ENCODE results near the gene TGFBR1. TPM values are rescaled to one million over a fixed set of nuclear protein-coding genes. Genes with fewer than 3 reads are reported as not detected.

The TGFBR1 gene
- total RNA-seq, 1 experiment from 2014 or later = 9.5 TPM

DNA sequence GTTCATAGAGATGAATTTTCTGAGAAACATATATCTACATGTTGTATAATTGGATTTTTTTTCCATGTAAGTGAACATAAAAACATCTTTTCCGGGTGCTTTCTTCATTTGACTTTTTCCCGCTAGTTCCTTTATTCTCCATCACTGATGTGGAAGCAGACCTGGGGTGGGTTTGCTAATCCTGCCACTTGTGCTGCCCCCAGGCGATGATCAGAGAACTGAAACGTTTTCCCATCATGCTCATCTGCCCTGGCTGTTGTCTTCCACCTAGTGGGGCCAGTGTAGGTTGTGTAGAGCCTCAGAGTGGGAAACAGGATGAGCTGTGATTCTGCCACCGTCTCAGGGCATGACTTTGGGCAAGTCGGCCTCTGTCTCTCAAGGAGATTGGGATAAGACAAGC lies 34.2 kb upstream of the TGFBR1 start:
- H3K4me1 ChIP-seq (ENCODE audit: insufficient read depth, low read length) = peaks cover 8% of the 10 kb centered on the region

DNA sequence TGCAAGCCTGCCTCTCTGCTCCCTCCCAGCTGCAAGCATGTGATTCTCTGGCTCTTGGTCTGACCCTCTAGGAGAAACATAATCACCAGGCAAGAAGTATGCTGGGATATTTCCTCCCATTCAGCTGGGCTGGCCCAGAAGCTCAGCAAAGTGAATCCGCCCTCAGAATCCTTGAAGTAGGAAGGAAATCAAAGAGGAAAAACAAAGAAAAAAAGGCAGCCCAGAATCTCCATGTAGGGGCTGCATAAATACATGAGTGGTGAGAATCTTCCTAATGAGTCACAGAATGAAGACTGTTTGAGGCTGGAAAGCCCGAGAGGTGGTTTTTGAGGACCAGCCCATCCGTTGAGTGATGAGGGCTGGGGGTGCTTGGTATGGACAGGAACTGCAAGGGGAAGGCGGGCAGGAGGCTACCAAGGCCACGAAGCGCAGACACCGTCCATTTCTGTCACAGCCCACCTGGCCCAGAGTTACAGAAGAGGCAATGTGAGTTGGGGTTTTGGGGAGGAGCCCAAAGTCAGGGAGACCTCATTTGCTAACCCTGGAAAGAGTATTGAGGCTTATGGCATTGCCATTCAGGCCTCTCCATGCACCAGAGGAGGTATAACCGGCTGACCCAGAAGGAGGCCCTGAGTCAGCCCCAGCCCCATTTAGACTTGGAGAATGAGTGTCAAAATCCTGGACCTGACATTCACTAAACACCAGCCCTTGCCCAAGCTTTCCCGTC lies 33.4 kb upstream of the TGFBR1 start:
- H3K9me2 ChIP-seq (replicated peaks; ENCODE audit: low read length) = no peaks in the 10 kb centered on the region
- no peaks in the 10 kb centered on the region for H3F3A ChIP-seq (ENCODE audit: low read length, unreplicated experiment)
- no peaks in the 10 kb centered on the region for H3K79me2 ChIP-seq (ENCODE audit: low read length)
- no peak for DNase-seq
- no peaks in the 10 kb centered on the region for H3K27me3 ChIP-seq (ENCODE audit: low read length)
- H3K9ac ChIP-seq (ENCODE audit: low read length) = no peak overlapping the region
- no peak overlapping the region for H3K27ac ChIP-seq (ENCODE audit: low read length)
- intact Hi-C loops (cut with micrococcal nuclease) = no loop called here
- H4K20me1 ChIP-seq (ENCODE audit: low read length) = no peaks in the 10 kb centered on the region
- H3K36me3 ChIP-seq (ENCODE audit: low read depth, low read length) = no peaks in the 10 kb centered on the region
- H2AFZ ChIP-seq (ENCODE audit: low read length) = no peak overlapping the region
- TF ChIP-seq, protein P1, sequence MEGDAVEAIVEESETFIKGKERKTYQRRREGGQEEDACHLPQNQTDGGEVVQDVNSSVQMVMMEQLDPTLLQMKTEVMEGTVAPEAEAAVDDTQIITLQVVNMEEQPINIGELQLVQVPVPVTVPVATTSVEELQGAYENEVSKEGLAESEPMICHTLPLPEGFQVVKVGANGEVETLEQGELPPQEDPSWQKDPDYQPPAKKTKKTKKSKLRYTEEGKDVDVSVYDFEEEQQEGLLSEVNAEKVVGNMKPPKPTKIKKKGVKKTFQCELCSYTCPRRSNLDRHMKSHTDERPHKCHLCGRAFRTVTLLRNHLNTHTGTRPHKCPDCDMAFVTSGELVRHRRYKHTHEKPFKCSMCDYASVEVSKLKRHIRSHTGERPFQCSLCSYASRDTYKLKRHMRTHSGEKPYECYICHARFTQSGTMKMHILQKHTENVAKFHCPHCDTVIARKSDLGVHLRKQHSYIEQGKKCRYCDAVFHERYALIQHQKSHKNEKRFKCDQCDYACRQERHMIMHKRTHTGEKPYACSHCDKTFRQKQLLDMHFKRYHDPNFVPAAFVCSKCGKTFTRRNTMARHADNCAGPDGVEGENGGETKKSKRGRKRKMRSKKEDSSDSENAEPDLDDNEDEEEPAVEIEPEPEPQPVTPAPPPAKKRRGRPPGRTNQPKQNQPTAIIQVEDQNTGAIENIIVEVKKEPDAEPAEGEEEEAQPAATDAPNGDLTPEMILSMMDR (conservative IDR thresholded peaks at IDR 0.05; ENCODE audit: low read depth, low read length) = no peak
- ATAC-seq = no peak
- no peaks in the 10 kb centered on the region for H3K9me3 ChIP-seq (ENCODE audit: low read length)
- no peak overlapping the region for H3K4me3 ChIP-seq (ENCODE audit: low read length)
- CTCF ChIA-PET = no interaction called here
- no peak overlapping the region for H3K4me2 ChIP-seq (ENCODE audit: low read length)
- peaks cover 8% of the 10 kb centered on the region for H3K4me1 ChIP-seq (ENCODE audit: insufficient read depth, low read length)
- POLR2A ChIA-PET (ENCODE audit: unreplicated experiment) = no interaction called here
- BruUV-seq (replicated peaks) = no TSS peak

More for the DNA sequence above, 34.2 kb upstream of the TGFBR1 start:
- H3K27me3 ChIP-seq (ENCODE audit: low read length) = no peaks in the 10 kb centered on the region
- no peak overlapping the region for H3K27ac ChIP-seq (ENCODE audit: low read length)
- no peak for TF ChIP-seq EZH2phosphoT487 (IDR thresholded peaks at IDR 0.05; ENCODE audit: borderline replicate concordance, low read length)
- TF ChIP-seq EZH2 (IDR thresholded peaks at IDR 0.05; ENCODE audit: low read length, unreplicated experiment) = no peak
- TF ChIP-seq, protein P1 (conservative IDR thresholded peaks at IDR 0.05; ENCODE audit: low read depth, low read length) = no peak
- H3K9me2 ChIP-seq (replicated peaks; ENCODE audit: low read length) = no peaks in the 10 kb centered on the region
- no peaks in the 10 kb centered on the region for H4K20me1 ChIP-seq (ENCODE audit: low read length)
- H2AFZ ChIP-seq (ENCODE audit: low read length) = no peak overlapping the region
- BruUV-seq (replicated peaks) = no TSS peak
- H3K9me3 ChIP-seq (ENCODE audit: low read length) = no peaks in the 10 kb centered on the region
- H3K9ac ChIP-seq (ENCODE audit: low read length) = no peak overlapping the region
- no peak overlapping the region for H3K4me3 ChIP-seq (ENCODE audit: low read length)
- intact Hi-C loops (cut with micrococcal nuclease) = no loop called here
- no peaks in the 10 kb centered on the region for H3K36me3 ChIP-seq (ENCODE audit: low read depth, low read length)
- H3K79me2 ChIP-seq (ENCODE audit: low read length) = no peaks in the 10 kb centered on the region
- no peak for ATAC-seq
- no peak for DNase-seq
- CTCF ChIA-PET = no interaction called here
- H3K4me2 ChIP-seq (ENCODE audit: low read length) = no peak overlapping the region
- POLR2A ChIA-PET (ENCODE audit: unreplicated experiment) = no interaction called here
- no peaks in the 10 kb centered on the region for H3F3A ChIP-seq (ENCODE audit: low read length, unreplicated experiment)

DNA sequence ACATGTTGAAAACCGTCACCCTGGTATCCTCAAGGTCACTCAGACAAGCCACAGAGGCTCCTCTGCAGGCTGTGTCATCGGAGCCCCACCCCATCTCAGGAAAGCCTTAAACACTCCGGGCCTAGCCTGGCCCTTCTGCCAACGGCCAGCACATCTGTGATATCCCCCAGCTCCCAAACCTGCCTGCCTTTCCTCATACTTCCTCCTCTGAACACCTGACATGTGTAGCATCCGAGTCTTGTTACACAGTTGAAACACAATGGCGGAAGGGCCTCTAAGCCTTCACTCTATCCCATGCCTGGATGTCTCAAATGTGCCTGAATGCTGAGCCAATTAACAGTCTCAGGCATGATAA lies 32.9 kb upstream of the TGFBR1 start:
- no peaks in the 10 kb centered on the region for H3K27me3 ChIP-seq (ENCODE audit: low read length)
- H3K4me3 ChIP-seq (ENCODE audit: low read length) = no peak overlapping the region
- BruUV-seq (replicated peaks) = no TSS peak
- H3F3A ChIP-seq (ENCODE audit: low read length, unreplicated experiment) = no peaks in the 10 kb centered on the region
- H3K9ac ChIP-seq (ENCODE audit: low read length) = no peak overlapping the region
- H4K20me1 ChIP-seq (ENCODE audit: low read length) = no peaks in the 10 kb centered on the region
- ChIA-PET CTCF (no interaction called here), POLR2A (ENCODE audit: unreplicated experiment) (no interaction called here)
- no peaks in the 10 kb centered on the region for H3K36me3 ChIP-seq (ENCODE audit: low read depth, low read length)
- no peak overlapping the region for H2AFZ ChIP-seq (ENCODE audit: low read length)
- no peak overlapping the region for H3K27ac ChIP-seq (ENCODE audit: low read length)
- H3K79me2 ChIP-seq (ENCODE audit: low read length) = no peaks in the 10 kb centered on the region
- H3K9me2 ChIP-seq (replicated peaks; ENCODE audit: low read length) = no peaks in the 10 kb centered on the region
- TF ChIP-seq EZH2 (IDR thresholded peaks at IDR 0.05; ENCODE audit: low read length, unreplicated experiment) = no peak
- TF ChIP-seq, protein P1 (conservative IDR thresholded peaks at IDR 0.05; ENCODE audit: low read depth, low read length) = no peak
- no peak for TF ChIP-seq EZH2phosphoT487 (IDR thresholded peaks at IDR 0.05; ENCODE audit: borderline replicate concordance, low read length)
- DNase-seq (no peak), ATAC-seq (no peak)
- H3K4me2 ChIP-seq (ENCODE audit: low read length) = no peak overlapping the region
- intact Hi-C loops (cut with micrococcal nuclease) = no loop called here
- no peaks in the 10 kb centered on the region for H3K9me3 ChIP-seq (ENCODE audit: low read length)
- H3K4me1 ChIP-seq (ENCODE audit: insufficient read depth, low read length) = peaks cover 8% of the 10 kb centered on the region
